Activated T-cell treated with anti-CD3 and anti-CD28 coated beads, Interleukin-2, amount 50 U/mL, for 72 hours (primary cell): Measurements from ENCODE around the gene INSM1. TPM values are rescaled to one million over a fixed set of nuclear protein-coding genes. Genes with fewer than 3 reads are reported as not detected.

Experiments used
- ATAC-seq, 2 donors: fragments of 150-1000 bp; cut with Tn5 transposase; replicated peaks in 1 of 2; 2 replicates each; pipeline ENCODE4 v1.10.0; 2021; ENCODE audit warnings: moderate library complexity in 2 of 2, mild to moderate bottlenecking in 1 of 2
- DNase-seq, 2 donors: peaks; one replicate each; pipeline ENCODE4 v3.0.0; 2021 to 2022; ENCODE audit warnings: mixed read lengths in 1 of 2
- H3K27ac Mint-ChIP-seq: one replicate; pipeline ENCODE4 v1.8.0; 2022; ENCODE audit warnings: mild to moderate bottlenecking, moderate library complexity, mixed read lengths
- H3K27me3 Mint-ChIP-seq: one replicate; pipeline ENCODE4 v1.8.0; 2022; ENCODE audit warnings: low read depth, mixed read lengths
- H3K36me3 Mint-ChIP-seq, 2 donors: one replicate each; pipeline ENCODE4 v1.8.0; 2022; ENCODE audit warnings: mixed read lengths in 2 of 2, mild to moderate bottlenecking in 1 of 2; ENCODE audit not compliant: insufficient read depth in 2 of 2
- H3K4me1 Mint-ChIP-seq: one replicate; pipeline ENCODE4 v1.8.0; 2022; ENCODE audit warnings: low read depth, mixed read lengths
- H3K4me3 Mint-ChIP-seq, 2 donors: one replicate each; pipeline ENCODE4 v1.8.0; 2022; ENCODE audit warnings: mild to moderate bottlenecking in 2 of 2, mixed read lengths in 2 of 2, moderate library complexity in 2 of 2
- H3K9me3 Mint-ChIP-seq, 2 donors: one replicate each; pipeline ENCODE4 v1.8.0; 2022; ENCODE audit warnings: mixed read lengths in 2 of 2
- total RNA-seq, 2 donors: library from RNA; stranded (reverse); gene quantifications; one replicate each; pipeline ENCODE4 v1.2.3, GENCODE V29; 2022

Gene INSM1
- total RNA-seq, 2 donors from 2014 or later, result 4.1 to 7.4 TPM

DNA sequence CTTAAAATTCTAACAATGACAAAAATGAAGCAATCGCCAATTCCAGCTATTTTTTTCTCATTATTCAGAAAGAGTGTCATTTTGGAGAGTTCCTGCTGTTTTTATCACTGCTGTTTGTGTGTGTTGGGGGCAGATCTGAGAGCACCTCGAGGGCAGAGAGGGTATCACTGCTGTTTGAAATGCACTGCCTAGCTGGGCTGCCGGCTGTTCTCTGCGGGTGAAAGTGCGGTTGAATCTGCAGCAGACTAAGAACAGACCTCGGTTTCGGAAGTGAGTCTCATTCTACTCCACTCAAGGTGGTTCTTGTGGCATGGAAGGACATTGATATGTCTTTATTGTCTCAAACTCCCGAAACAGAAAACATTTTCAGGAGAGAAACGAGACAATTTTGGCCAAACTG is 18.3 kb downstream of the INSM1 start:
- Mint-ChIP-seq H3K36me3 (no peaks in the 10 kb centered on the region), H3K4me3 (no peak overlapping the region), H3K27ac (no peak overlapping the region), H3K9me3 (no peaks in the 10 kb centered on the region), H3K4me1 (no peaks in the 10 kb centered on the region), H3K27me3 (no peaks in the 10 kb centered on the region)
- DNase-seq (no peak), ATAC-seq (no peak)

DNA sequence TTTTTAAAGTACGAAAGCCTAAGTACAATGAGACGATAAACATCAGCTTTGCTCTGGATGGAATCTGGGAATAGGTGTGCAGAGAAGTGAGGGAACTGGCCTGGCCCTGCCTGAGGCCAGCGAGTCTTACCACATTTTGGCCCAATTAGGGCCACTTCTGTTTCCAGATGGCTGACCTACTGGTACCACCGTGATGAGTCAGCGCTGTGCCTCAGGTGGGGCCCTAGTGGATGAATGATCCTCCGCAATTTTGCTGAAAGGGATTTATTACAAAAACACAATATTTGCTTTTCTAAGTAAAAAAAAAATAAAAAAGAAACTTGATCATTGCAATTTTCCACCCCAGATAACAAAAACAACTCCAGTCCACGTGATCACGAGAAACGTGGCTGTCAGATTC is 22.5 kb downstream of the INSM1 start:
- H3K4me3 Mint-ChIP-seq, result no peak overlapping the region
- DNase-seq (no peak), ATAC-seq (no peak)
- H3K27me3 Mint-ChIP-seq, result no peaks in the 10 kb centered on the region
- H3K36me3 Mint-ChIP-seq, result no peaks in the 10 kb centered on the region
- no peaks in the 10 kb centered on the region for H3K9me3 Mint-ChIP-seq
- H3K27ac Mint-ChIP-seq, result no peak overlapping the region
- no peaks in the 10 kb centered on the region for H3K4me1 Mint-ChIP-seq

DNA sequence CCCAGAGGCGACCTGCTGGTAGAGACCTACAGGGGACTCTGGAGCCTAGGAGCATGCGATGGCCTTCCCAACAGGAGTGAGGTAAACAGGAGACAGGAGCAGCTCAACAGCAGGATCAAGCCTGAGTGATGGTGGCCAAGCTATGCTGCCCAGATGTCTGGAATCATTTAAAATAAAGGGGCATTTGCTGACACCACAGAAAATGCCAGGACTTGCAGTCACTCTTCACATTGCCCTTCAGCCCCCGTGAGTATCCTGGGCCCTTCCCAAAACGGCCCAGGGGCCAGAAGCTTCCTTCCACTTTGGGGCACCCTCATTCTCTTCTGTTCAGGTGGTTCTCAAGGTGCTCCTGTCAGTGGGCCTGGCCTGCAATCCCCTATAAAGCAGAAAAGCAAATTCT is 23.2 kb downstream of the INSM1 start:
- H3K4me1 Mint-ChIP-seq, result no peaks in the 10 kb centered on the region
- no peak overlapping the region for H3K4me3 Mint-ChIP-seq
- no peaks in the 10 kb centered on the region for H3K9me3 Mint-ChIP-seq
- DNase-seq, result no peak
- H3K27ac Mint-ChIP-seq, result no peak overlapping the region
- H3K36me3 Mint-ChIP-seq, result no peaks in the 10 kb centered on the region
- ATAC-seq, result no peak
- H3K27me3 Mint-ChIP-seq, result no peaks in the 10 kb centered on the region

DNA sequence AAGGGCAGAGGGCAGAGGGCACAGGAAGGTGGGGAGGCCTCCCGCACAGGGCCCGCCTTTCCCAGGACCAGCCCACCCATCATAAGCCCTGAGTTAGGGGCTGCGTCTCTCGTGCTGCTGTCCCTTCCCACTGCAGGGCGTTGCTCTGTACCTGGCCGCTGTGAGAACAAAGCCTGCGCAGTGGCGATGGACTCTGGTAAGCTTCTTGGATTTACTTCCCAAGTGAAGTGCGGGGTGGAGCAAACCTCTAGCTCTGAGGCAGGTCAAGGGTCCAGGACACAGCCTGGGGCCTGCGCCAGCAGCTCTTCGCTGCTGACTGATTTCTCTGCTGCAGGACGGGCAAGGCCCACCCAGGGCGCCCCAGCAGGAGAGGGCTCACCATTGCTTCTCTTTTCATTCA is 23.9 kb downstream of the INSM1 start:
- Mint-ChIP-seq H3K9me3 (no peaks in the 10 kb centered on the region), H3K27me3 (no peaks in the 10 kb centered on the region), H3K4me3 (no peak overlapping the region), H3K27ac (no peak overlapping the region), H3K36me3 (no peaks in the 10 kb centered on the region), H3K4me1 (no peaks in the 10 kb centered on the region)
- ATAC-seq (no peak), DNase-seq (no peak)

DNA sequence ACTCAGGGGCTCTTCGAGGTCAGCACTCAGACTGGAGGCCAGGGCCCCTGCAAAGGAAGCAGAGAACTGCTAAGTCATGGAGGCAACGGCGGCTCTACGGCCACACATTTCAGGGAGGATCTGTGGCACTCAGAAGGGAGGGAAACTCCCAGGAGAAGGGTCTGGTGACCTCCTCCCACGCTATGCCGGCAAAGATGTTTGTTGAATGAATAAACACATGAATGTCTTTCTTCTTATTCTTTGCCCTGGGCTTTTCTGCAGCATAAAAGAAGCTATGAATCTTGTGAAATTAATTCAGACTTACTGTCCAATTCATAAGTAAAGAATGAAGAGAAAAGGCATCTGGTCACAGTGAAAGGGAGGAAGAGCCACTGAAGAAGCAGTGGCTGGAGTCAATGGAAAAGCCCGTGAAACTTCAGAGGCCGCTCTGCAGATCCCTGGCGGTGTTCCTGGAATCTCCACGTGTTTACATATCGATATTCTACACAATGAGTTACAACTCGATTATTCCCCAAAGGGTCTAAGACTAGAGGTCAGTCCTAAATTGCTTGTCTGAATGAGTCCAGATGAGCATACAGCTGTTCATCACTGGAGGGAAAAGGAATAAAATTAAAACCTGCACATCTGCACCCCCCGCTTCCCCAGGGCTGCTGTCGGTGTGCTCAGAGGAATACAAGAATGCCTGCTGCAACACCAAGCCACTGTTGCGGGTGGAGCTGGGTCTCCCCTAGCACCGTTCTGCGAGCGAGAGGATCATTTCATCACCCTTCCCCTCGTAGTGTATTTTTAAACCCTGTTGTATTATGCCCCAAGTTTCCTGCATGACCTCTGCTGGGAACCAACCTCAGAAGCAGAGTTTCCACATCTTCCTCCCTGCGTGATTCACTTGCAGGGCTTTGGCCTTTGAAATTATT is 25.6 kb downstream of the INSM1 start:
- DNase-seq (no peak), ATAC-seq (no peak)
- no peaks in the 10 kb centered on the region for H3K27me3 Mint-ChIP-seq
- no peaks in the 10 kb centered on the region for H3K36me3 Mint-ChIP-seq
- H3K4me1 Mint-ChIP-seq, result no peaks in the 10 kb centered on the region
- peak overlapping the region; percentile 48 for H3K27ac Mint-ChIP-seq
- no peaks in the 10 kb centered on the region for H3K9me3 Mint-ChIP-seq
- no peak overlapping the region for H3K4me3 Mint-ChIP-seq

DNA sequence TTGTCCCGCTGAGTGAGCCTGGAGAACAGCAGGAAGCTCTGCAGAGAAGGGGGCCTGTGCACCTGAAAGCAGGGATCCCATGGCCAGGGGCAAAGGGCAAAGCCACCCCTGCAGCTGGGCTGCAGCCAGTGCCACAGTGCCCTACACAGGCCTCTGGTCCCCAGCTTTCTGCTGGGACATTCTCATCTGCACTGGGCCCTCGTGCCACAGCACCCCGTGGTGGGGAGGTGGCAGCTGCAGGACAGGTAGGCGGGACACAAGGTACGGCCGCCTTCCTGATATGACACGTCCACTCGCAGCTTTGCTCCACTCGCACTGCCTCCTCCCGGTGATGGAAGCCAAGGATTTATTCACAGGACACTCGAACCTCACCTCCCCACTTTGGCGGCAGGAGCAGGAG is 27.2 kb downstream of the INSM1 start:
- Mint-ChIP-seq H3K4me3 (no peak overlapping the region), H3K9me3 (no peaks in the 10 kb centered on the region), H3K36me3 (peaks cover 0 to 3% of the 10 kb centered on the region in 2 donors), H3K27me3 (no peaks in the 10 kb centered on the region), H3K27ac (no peak overlapping the region), H3K4me1 (no peaks in the 10 kb centered on the region)
- ATAC-seq (no peak), DNase-seq (no peak)

DNA sequence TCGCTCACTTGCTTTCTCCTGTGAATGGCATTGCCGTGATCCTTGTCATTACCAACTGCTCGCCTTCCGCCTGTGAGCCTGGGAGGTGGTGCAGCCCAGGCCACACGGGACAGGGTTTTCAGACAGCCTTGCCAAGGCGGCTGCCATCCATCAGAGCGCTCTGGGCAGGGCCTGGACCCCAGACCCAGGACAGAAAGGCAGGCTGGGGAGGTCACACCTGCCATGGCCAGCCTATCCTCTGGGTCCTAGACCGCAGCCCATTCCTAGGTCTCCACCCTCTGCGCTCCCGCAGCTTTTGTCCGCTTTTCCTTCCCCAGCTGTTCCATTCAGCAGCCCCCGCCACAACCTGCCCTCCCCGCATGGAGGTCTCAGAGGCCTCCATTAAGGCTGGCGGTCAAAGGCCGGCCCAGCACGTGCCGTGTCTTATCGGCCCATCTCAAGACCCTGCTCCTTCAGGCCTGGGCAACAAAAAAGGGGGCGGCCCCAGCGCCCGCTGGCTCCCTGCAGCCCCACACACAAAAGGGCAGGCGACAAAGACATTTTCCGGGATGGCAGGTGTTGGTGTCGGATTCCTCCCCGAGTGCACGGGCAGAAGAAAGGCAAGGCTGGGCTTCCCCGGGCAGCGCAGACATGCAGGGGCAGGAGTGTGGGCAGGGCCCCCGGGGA is 28.1 kb downstream of the INSM1 start:
- Mint-ChIP-seq H3K27ac (no peak overlapping the region), H3K36me3 (peaks cover 0 to 4% of the 10 kb centered on the region in 2 donors), H3K9me3 (no peaks in the 10 kb centered on the region), H3K4me3 (no peak overlapping the region), H3K27me3 (no peaks in the 10 kb centered on the region), H3K4me1 (no peaks in the 10 kb centered on the region)
- DNase-seq (no peak), ATAC-seq (no peak)

DNA sequence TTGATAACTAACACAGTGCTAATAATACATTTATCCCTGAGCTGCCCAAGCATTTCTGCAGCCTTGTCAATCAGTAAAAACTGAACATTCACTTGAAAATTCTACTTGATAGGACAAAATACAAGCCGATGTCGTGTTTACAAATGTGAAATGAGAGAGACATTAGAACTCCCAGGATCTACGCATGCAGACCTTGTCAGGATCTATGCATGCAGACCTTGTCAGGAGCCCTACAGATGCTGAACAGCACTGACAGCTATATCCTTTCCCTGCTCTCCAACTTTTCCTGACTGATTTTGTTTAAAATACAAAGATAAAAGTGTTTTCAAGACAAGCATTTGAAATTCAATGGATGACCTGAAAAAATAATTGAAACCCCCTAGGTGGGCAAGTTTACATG is 28.9 kb downstream of the INSM1 start:
- no peak for DNase-seq
- Mint-ChIP-seq H3K27ac (no peak overlapping the region), H3K4me3 (no peak overlapping the region), H3K36me3 (peaks cover 0 to 4% of the 10 kb centered on the region in 2 donors), H3K27me3 (no peaks in the 10 kb centered on the region), H3K9me3 (no peaks in the 10 kb centered on the region), H3K4me1 (no peaks in the 10 kb centered on the region)
- ATAC-seq, result no peak

DNA sequence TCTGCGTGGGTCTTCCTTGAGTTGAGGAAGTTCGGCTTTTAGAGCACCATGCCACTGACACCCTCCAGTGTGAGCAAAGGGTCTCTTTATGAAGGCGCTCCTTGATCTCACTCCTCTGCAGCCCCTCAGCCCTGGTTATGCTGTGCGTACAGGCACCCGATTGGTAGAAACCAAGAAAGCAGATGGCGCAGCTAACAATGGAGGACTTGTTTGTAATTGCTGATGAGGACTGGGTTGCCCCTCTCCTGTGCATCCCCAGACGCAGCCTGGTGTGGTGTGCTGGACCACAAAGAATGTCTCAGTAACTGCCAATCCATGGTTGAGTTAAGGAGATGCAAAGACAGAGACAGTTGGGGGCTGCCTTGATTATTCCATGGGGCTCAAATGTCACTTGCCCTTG is 30.2 kb downstream of the INSM1 start:
- Mint-ChIP-seq H3K27me3 (no peaks in the 10 kb centered on the region), H3K4me1 (no peaks in the 10 kb centered on the region), H3K27ac (no peak overlapping the region), H3K9me3 (no peaks in the 10 kb centered on the region), H3K36me3 (peaks cover 0 to 4% of the 10 kb centered on the region in 2 donors), H3K4me3 (no peak overlapping the region)
- DNase-seq (no peak), ATAC-seq (no peak)

DNA sequence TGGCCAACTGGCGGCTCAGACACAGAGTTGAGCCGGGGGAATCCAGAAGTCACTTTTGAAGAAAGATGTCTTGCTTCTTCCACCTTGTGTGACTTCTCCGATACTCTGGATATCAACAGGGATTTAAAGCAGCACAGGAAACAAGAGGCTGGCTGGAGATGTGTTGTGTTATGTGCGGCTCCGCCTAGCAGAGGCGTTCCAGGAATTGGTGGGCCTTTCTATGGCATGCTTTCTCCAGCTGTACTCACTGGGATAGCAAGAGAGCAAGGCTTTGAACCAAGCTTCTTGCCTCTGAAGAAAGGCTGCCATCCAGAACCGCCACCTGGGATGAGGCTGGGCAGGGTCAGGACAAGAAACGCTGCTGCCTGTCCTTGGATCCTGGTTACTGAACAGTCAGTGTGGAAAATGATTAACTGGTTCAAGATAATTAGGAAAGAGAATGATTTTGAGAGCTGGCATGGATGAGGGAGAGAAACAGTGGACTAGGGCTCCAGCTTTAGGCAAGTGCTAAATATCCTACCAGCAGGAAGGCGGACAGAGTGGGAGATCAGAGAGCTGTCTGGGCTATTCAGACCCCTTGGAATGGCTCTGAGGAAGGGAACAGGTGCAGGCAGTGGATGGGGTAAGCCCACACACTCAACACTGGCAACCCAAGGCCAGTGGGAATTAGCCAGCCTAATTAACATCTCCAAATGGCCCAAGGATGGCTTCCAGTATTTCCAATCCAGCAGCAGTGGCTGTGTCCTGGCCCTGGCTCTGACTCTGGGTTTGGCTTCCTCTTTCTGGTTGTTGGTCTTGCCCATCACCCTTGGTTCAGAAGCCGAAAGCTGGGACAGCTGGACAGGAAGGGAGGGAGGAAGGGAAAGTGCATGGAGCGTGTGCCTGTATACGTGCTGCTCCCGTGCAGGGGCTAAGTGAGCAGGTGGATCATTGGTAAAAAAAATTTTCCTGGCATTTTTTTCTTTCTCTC is 31.9 kb downstream of the INSM1 start:
- Mint-ChIP-seq H3K9me3 (no peaks in the 10 kb centered on the region), H3K27me3 (no peaks in the 10 kb centered on the region), H3K27ac (peak overlapping the region; percentile 60)

DNA sequence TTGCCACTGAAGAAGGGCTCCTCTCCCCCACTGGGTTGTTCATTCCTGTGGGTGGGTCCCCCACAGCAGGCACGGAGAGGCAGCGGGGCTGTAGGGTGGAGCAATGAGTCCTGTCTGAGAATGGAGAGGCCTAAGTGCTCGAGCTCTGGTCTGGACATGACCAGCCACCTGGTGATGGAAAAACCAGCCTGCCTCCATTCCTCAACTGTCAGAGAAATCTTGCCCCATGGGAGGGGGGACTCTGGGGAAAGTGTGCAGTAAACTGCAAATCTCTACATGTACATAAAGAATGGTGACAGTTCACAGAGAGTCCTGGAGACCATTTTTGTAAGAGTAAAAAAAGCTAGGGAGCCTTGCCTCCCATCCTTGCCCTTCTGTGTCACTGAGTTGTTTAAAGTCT is 34.1 kb downstream of the INSM1 start:
- Mint-ChIP-seq H3K4me3 (no peak overlapping the region), H3K36me3 (peaks cover 0 to 8% of the 10 kb centered on the region in 2 donors), H3K27ac (no peak overlapping the region), H3K27me3 (no peaks in the 10 kb centered on the region), H3K4me1 (peaks cover 7% of the 10 kb centered on the region), H3K9me3 (no peaks in the 10 kb centered on the region)
- DNase-seq, result no peak
- ATAC-seq, result no peak

More for the DNA sequence above, 31.9 kb downstream of the INSM1 start:
- peaks cover under 1% of the 10 kb centered on the region for H3K4me1 Mint-ChIP-seq
- no peak overlapping the region for H3K4me3 Mint-ChIP-seq
- ATAC-seq (no peak), DNase-seq (no peak)
- peaks cover 0 to 6% of the 10 kb centered on the region in 2 donors for H3K36me3 Mint-ChIP-seq

DNA sequence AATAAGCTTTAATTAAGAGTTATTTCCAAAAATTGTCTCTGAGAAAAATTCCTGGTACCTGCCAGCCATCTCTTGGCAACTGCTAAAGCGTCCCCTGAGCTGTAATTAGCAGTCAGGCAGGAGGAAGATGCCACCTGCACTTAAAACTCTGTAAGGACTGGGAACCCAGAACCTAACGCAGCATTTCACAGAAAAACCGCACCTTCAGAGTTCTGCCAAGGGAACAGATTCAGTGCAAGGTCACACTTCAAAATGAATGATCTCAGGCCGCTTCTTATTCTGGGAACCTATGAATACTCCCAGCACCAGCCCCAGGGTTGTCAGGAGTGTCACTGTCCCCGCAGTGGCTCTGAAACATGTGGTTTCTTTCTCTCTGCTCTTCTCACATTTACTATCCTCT is 36.7 kb downstream of the INSM1 start:
- Mint-ChIP-seq H3K9me3 (no peaks in the 10 kb centered on the region), H3K36me3 (peaks cover 0 to 12% of the 10 kb centered on the region in 2 donors), H3K27ac (no peak overlapping the region), H3K27me3 (no peaks in the 10 kb centered on the region), H3K4me1 (peaks cover 10% of the 10 kb centered on the region), H3K4me3 (no peak overlapping the region)
- DNase-seq, result no peak
- ATAC-seq, result peak in 1 of 2 donors; percentile 38

DNA sequence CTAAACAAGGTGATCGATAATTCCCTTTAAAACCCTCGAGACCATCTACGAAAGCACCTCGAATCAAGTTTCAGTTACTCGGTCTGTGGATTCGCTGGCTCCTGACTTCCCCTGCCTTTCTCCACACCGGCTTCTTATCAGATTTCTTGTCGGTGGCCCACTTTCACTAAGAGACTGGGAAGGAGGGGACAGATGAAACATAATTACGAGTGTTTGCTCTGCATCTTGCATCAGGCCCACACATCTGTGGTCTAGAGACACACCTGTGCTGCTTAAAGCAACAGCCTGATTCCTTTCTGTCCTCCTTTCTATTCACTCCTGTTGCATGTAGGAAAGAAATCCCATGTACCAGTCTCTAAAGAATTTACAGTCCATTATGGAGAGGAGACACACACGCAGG is 37.7 kb downstream of the INSM1 start:
- H3K27me3 Mint-ChIP-seq, result no peaks in the 10 kb centered on the region
- ATAC-seq, result no peak
- no peaks in the 10 kb centered on the region for H3K9me3 Mint-ChIP-seq
- H3K4me3 Mint-ChIP-seq, result peak overlapping the region in 1 of 2 donors; percentile 38
- DNase-seq, result no peak
- peaks cover 17% of the 10 kb centered on the region for H3K4me1 Mint-ChIP-seq
- H3K27ac Mint-ChIP-seq, result peak overlapping the region; percentile 75
- H3K36me3 Mint-ChIP-seq, result peaks cover 0 to 9% of the 10 kb centered on the region in 2 donors
